ENCODE measurements around the gene PNPO.

PNPO gene

DNA sequence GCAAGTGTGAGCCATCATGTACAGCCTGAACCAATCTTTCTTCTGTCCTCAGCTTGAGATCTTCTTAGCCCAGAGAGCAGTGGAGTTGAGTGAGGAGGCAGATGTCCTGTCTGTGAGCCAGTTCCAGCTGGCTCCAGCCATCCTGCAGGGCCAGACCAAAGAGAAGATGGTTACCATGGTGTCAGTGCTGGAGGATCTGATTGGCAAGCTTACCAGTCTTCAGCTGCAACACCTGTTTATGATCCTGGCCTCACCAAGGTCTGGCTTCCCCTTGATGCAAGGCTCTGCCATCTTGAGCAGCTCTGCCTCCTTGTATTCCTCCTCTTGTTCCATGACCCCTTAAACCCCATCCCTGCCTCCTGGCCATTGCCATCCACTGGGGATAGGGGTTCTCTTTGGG lies 39.2 kb downstream of the PNPO start:
- H3K4me3 ChIP-seq (ENCODE audit: low read depth, low read length): no peak overlapping the region
- in situ Hi-C loops (cut with HindIII; ENCODE audit: low sequenced_read_pairs): loop anchor here (5.0 kb wide), 1 partner anchor 37 kb away; no protein-coding TSS in a partner anchor
- TF ChIP-seq CTCF (IDR thresholded peaks at IDR 0.05; ENCODE audit: low read depth, low read length, missing control alignments): no peak
- DNase-seq (ENCODE audit: low read depth): no peak

DNA sequence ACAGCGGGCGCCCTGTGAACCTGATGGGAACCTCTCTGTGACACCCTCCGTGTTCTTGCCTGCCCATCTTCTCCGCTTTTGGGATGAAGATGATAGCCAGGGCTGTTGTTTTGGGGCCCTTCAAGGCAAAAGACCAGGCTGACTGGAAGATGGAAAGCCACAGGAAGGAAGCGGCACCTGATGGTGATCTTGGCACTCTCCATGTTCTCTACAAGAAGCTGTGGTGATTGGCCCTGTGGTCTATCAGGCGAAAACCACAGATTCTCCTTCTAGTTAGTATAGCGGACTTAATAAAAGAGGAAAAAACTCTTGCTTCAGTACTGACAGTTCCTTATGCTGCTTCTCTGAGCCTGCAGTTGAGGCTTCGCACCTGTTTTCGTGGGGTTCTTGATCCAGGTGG lies 40.1 kb downstream of the PNPO start:
- in situ Hi-C loops (cut with HindIII; ENCODE audit: low sequenced_read_pairs): loop anchor here (5.0 kb wide), 1 partner anchor 36 kb away; no protein-coding TSS in a partner anchor
- DNase-seq (ENCODE audit: low read depth): no peak
- no peak overlapping the region for H3K4me3 ChIP-seq (ENCODE audit: low read depth, low read length)
- no peak for TF ChIP-seq CTCF (IDR thresholded peaks at IDR 0.05; ENCODE audit: low read depth, low read length, missing control alignments)

- H3K4me3 ChIP-seq (ENCODE audit: low read depth, low read length): no peak overlapping the region
- no peak for DNase-seq (ENCODE audit: low read depth)
- TF ChIP-seq CTCF (IDR thresholded peaks at IDR 0.05; ENCODE audit: low read depth, low read length, missing control alignments): no peak
- in situ Hi-C loops (cut with HindIII; ENCODE audit: low sequenced_read_pairs): loop anchor here (5.0 kb wide), 1 partner anchor 35 kb away; no protein-coding TSS in a partner anchor
Observed at GRCh38 chr17:47982091-47982617, 40.8 kb downstream of the PNPO start.

DNA sequence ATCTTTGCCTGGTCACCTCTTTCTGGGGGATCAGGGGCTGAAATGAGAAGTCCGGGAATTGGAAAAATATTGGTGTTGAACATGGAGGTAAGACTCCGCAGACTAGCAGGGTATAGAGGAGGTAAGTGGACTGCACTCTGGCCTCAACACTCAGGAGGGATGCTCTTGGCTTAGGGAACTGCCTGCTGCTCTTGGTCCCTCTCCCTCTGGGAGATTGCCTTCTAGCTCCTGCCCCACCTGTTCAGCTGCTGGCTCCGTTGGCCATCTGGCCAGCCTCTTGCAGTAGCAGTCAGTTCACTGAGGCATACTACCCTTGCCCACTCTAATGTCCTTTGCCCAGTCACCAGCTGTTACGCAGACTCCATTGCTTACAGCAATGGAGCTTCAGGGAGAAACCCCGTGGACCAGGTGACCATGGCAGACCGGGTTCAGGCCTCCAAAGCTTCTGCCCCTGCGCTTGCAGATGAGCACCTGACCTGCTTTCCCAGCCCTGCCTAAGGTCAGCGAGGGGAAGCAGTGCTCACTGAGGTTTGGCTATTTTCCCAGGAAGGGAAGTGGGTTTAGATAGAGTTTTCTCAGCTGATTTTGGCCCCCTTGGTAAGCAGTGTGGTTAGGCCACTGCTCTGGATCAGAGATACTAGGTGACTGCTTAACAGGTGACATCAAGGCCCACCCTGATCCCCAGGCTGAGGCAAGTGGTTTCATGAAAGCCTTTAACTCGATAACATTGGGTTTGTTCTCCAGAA lies 41.4 kb downstream of the PNPO start:
- no peak for TF ChIP-seq CTCF (IDR thresholded peaks at IDR 0.05; ENCODE audit: low read depth, low read length, missing control alignments)
- no peak for DNase-seq (ENCODE audit: low read depth)
- in situ Hi-C loops (cut with HindIII; ENCODE audit: low sequenced_read_pairs): loop anchor here (5.0 kb wide), 1 partner anchor 34 kb away; no protein-coding TSS in a partner anchor
- H3K4me3 ChIP-seq (ENCODE audit: low read depth, low read length): no peak overlapping the region

DNA sequence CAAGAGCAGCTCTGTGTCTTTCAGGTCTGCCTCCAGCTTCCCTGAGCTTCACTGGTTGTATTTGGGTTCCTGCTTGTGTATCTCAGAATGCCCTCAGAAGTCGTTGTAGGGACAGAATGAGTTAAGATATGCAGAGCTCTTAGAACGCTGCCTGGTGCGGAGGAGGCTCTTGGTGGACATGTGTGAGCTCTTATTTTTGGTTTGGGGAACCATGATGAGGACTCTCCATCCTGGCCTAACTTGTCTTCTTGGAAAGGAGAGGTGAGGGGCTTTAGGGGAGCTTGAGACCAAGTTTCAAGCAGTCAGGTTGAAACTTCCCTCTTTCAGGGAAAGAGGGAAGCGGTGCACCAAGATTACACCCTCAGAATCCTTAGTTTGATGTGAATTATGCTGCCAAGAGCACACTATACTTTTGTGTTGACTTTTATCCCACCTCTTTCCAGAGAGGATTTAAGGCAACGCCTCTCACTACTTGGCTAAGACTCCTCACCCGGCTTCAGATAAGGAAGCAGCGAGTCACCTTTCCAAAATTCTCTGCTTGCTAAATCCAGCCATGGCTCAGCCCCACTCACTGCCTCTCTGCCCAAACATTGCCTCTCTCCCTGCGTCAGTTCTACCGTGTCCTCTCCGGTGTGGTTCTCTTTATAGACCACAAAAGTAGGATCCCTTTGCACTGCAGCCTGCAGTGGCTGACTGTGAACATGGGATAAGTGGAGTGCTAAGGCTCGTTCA lies 42.3 kb downstream of the PNPO start:
- DNase-seq (ENCODE audit: low read depth): no peak
- no peak overlapping the region for H3K4me3 ChIP-seq (ENCODE audit: low read depth, low read length)
- no peak for TF ChIP-seq CTCF (IDR thresholded peaks at IDR 0.05; ENCODE audit: low read depth, low read length, missing control alignments)
- in situ Hi-C loops (cut with HindIII; ENCODE audit: low sequenced_read_pairs): loop anchor here (5.0 kb wide), 1 partner anchor 34 kb away; no protein-coding TSS in a partner anchor

- no peak overlapping the region for H3K4me3 ChIP-seq (ENCODE audit: low read depth, low read length)
- DNase-seq (ENCODE audit: low read depth): no peak
- TF ChIP-seq CTCF (IDR thresholded peaks at IDR 0.05; ENCODE audit: low read depth, low read length, missing control alignments): no peak
- in situ Hi-C loops (cut with HindIII; ENCODE audit: low sequenced_read_pairs): no loop called here
Observed at GRCh38 chr17:47986520-47986919, 45.1 kb downstream of the PNPO start.

All from astrocyte of the cerebellum (primary cell).